ENCODE results near the gene S1PR3.

Gene S1PR3

GRCh38 chr9:89037346-89037745, 46.1 kb downstream of the S1PR3 start:
- in situ Hi-C loops (cut with MboI; ENCODE audit: low pct_unique_long_range_greater_than_20kb, low sequenced_read_pairs, unreplicated experiment) = no loop called here
- TF ChIP-seq CTCF (IDR thresholded peaks at IDR 0.05; ENCODE audit: extremely low read depth, insufficient read depth, missing control alignments) = no peak
- DNase-seq (ENCODE audit: low spot score) = no peak

GRCh38 chr9:89037891-89038290, 46.6 kb downstream of the S1PR3 start:
- in situ Hi-C loops (cut with MboI; ENCODE audit: low pct_unique_long_range_greater_than_20kb, low sequenced_read_pairs, unreplicated experiment) = no loop called here
- TF ChIP-seq CTCF (IDR thresholded peaks at IDR 0.05; ENCODE audit: extremely low read depth, insufficient read depth, missing control alignments) = no peak
- DNase-seq (ENCODE audit: low spot score) = no peak

- no peak for DNase-seq (ENCODE audit: low spot score)
Measured at GRCh38 chr9:89038382-89039103, 47.3 kb downstream of the S1PR3 start.

GRCh38 chr9:89039104-89039465, 47.8 kb downstream of the S1PR3 start:
- in situ Hi-C loops (cut with MboI; ENCODE audit: low pct_unique_long_range_greater_than_20kb, low sequenced_read_pairs, unreplicated experiment) = no loop called here
- no peak for TF ChIP-seq CTCF (IDR thresholded peaks at IDR 0.05; ENCODE audit: extremely low read depth, insufficient read depth, missing control alignments)
- no peak for DNase-seq (ENCODE audit: low spot score)

More at GRCh38 chr9:89038382-89039103, 47.3 kb downstream of the S1PR3 start:
- in situ Hi-C loops (cut with MboI; ENCODE audit: low pct_unique_long_range_greater_than_20kb, low sequenced_read_pairs, unreplicated experiment) = no loop called here
- TF ChIP-seq CTCF (IDR thresholded peaks at IDR 0.05; ENCODE audit: extremely low read depth, insufficient read depth, missing control alignments) = no peak

GRCh38 chr9:89039664-89040063, 48.4 kb downstream of the S1PR3 start:
- no peak for DNase-seq (ENCODE audit: low spot score)
- TF ChIP-seq CTCF (IDR thresholded peaks at IDR 0.05; ENCODE audit: extremely low read depth, insufficient read depth, missing control alignments) = no peak
- in situ Hi-C loops (cut with MboI; ENCODE audit: low pct_unique_long_range_greater_than_20kb, low sequenced_read_pairs, unreplicated experiment) = no loop called here

GRCh38 chr9:89042984-89043383, 51.7 kb downstream of the S1PR3 start:
- TF ChIP-seq CTCF (IDR thresholded peaks at IDR 0.05; ENCODE audit: extremely low read depth, insufficient read depth, missing control alignments) = no peak
- no peak for DNase-seq (ENCODE audit: low spot score)
- in situ Hi-C loops (cut with MboI; ENCODE audit: low pct_unique_long_range_greater_than_20kb, low sequenced_read_pairs, unreplicated experiment) = no loop called here
